RWPE2 (cell line): ENCODE measurements around the gene CYP24A1.

Source experiments
- ATAC-seq: fragments of 200-7000 bp; cut with Tn5 transposase; 3 replicates; pipeline ENCODE4 v1.9.1; 2021; ENCODE audit warnings: low read depth
- DNase-seq: peaks from one replicate; pipeline ENCODE4 v3.0.0-alpha.2; 2020; ENCODE audit warnings: low spot score
- H3K27ac ChIP-seq: fragments of 450-650 bp; 2 replicates; pipeline ENCODE4 v1.5.1; 2017; ENCODE audit warnings: mild to moderate bottlenecking; ENCODE audit not compliant: poor library complexity, severe bottlenecking
- H3K27me3 ChIP-seq: fragments of 250-450 bp; sonication (Bioruptor Pico); 2 replicates; pipeline ENCODE4 v1.5.1; 2021; ENCODE audit warnings: mild to moderate bottlenecking, moderate library complexity; ENCODE audit not compliant: insufficient read depth, poor library complexity, severe bottlenecking
- H3K36me3 ChIP-seq: fragments of 250-450 bp; sonication (Bioruptor Pico); 2 replicates; pipeline ENCODE4 v1.5.1; 2020; ENCODE audit warnings: low read depth, mild to moderate bottlenecking, moderate library complexity
- H3K4me1 ChIP-seq: fragments of 250-450 bp; sonication (Bioruptor Pico); 2 replicates; pipeline ENCODE4 v1.5.1; 2021; ENCODE audit warnings: mild to moderate bottlenecking, moderate library complexity; ENCODE audit not compliant: insufficient read depth, poor library complexity, severe bottlenecking
- H3K4me3 ChIP-seq: fragments of 250-450 bp; sonication (Bioruptor Pico); 2 replicates; pipeline ENCODE4 v1.5.1; 2021; ENCODE audit warnings: mild to moderate bottlenecking, moderate library complexity; ENCODE audit not compliant: severe bottlenecking
- H3K9me3 ChIP-seq: fragments of 250-450 bp; sonication (Bioruptor Pico); 2 replicates; pipeline ENCODE4 v1.5.1; 2021; ENCODE audit warnings: mild to moderate bottlenecking, moderate library complexity; ENCODE audit not compliant: severe bottlenecking
- TF ChIP-seq, protein P1 (sequence below): fragments of 450-650 bp; IDR thresholded peaks from one replicate; pipeline ENCODE4 v1.5.1; 2017; ENCODE audit warnings: mild to moderate bottlenecking, moderate library complexity; ENCODE audit not compliant: poor library complexity, severe bottlenecking

The CYP24A1 gene

DNA sequence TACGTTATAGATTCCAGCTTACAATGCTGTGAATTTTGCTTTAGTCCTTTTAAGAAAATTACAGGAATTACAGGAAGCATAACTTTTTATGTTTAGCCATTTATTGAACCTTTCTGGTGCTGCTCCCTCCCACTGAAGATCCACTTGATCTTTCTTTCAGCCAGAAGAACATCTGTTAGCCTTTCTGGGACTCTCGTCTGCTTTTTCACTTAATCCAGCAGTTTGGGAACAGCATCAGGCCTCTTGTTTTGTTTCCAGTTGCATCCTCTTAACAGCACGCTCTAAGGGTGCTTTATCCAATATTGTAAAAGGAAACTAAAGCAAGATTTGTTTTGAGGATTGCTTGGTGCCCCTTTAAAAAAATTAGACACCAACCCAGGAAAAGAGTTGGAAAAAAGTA lies 10.3 kb upstream of the CYP24A1 start:
- ATAC-seq (no peak), DNase-seq (no peak)
- H3K9me3 ChIP-seq = no peaks in the 10 kb centered on the region
- H3K27me3 ChIP-seq = no peaks in the 10 kb centered on the region
- no peak overlapping the region for H3K27ac ChIP-seq
- no peak overlapping the region for H3K4me3 ChIP-seq
- H3K36me3 ChIP-seq = no peaks in the 10 kb centered on the region
- peaks cover 34% of the 10 kb centered on the region for H3K4me1 ChIP-seq
- TF ChIP-seq, protein P1, sequence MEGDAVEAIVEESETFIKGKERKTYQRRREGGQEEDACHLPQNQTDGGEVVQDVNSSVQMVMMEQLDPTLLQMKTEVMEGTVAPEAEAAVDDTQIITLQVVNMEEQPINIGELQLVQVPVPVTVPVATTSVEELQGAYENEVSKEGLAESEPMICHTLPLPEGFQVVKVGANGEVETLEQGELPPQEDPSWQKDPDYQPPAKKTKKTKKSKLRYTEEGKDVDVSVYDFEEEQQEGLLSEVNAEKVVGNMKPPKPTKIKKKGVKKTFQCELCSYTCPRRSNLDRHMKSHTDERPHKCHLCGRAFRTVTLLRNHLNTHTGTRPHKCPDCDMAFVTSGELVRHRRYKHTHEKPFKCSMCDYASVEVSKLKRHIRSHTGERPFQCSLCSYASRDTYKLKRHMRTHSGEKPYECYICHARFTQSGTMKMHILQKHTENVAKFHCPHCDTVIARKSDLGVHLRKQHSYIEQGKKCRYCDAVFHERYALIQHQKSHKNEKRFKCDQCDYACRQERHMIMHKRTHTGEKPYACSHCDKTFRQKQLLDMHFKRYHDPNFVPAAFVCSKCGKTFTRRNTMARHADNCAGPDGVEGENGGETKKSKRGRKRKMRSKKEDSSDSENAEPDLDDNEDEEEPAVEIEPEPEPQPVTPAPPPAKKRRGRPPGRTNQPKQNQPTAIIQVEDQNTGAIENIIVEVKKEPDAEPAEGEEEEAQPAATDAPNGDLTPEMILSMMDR = no peak

DNA sequence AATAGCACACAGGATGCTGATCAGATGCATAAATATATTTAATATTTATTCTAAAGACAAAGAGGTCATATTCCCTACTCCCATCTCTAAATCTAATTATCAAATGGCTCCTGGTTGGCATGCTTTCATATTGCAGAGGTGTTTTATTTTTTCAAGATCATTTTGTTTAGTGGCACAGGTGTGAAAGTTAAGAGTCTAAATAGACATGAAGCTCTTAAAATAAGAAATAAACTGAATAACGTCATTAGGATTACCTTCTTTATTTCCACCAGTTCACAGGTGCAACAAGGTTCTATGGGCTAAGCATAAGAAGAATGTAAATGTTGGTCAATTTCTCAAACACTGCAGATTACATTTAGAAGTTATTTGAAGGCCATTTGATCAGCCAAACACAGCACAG lies 7.1 kb upstream of the CYP24A1 start:
- H3K27ac ChIP-seq = peak overlapping the region; percentile 71
- H3K36me3 ChIP-seq = no peaks in the 10 kb centered on the region
- H3K9me3 ChIP-seq = no peaks in the 10 kb centered on the region
- ATAC-seq (no peak), DNase-seq (no peak)
- H3K27me3 ChIP-seq = no peaks in the 10 kb centered on the region
- TF ChIP-seq, protein P1 = no peak
- H3K4me3 ChIP-seq = no peak overlapping the region
- peaks cover 47% of the 10 kb centered on the region for H3K4me1 ChIP-seq

DNA sequence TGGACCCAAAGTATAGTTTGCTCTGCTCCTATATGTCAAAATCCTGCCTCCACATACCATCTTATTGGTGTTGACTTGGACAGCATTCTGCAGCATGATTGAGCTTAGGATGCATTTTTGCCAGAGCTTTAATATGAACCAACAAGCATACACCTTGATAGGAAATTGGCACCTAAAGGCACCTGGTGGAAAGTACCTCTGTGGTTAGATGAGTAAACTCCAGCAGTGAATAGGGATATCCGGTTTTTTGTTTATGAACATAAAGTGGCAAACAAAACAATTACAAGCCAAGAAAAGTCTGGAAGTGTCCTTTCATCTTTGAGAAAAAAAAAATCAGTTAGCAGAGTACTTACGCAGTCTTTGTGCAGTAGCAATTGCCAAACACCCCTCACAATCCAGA lies 6.2 kb upstream of the CYP24A1 start:
- Histone ChIP-seq H3K27ac (peak overlapping the region; percentile 71), H3K4me1 (peaks cover 46% of the 10 kb centered on the region), H3K4me3 (no peak overlapping the region), H3K27me3 (no peaks in the 10 kb centered on the region), H3K9me3 (no peaks in the 10 kb centered on the region), H3K36me3 (no peaks in the 10 kb centered on the region)
- ATAC-seq (peak; percentile 84), DNase-seq (no peak)
- TF ChIP-seq, protein P1 = no peak

DNA sequence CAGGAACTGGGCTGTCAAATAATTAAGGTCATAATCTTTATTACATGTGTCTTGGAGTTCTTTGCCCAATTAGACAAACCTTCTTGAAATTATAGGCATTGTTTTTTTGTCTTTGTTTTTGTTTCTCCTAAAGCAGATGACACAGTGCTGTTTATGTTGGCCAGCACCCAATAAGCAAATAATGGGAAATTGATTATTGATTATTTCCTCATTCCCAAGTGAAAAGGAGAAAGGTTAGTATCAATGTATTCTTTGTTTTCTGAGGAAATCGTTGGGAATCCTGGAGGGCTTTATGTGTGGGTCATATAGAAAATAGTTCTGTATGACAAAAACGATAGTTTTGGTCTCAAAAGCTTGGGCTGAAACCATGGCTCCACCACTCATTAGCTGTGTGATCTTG lies 4.5 kb upstream of the CYP24A1 start:
- no peaks in the 10 kb centered on the region for H3K9me3 ChIP-seq
- ATAC-seq (no peak), DNase-seq (no peak)
- H3K27me3 ChIP-seq = peaks cover 8% of the 10 kb centered on the region
- H3K27ac ChIP-seq = peak overlapping the region; percentile 71
- TF ChIP-seq, protein P1 = no peak
- H3K36me3 ChIP-seq = no peaks in the 10 kb centered on the region
- H3K4me1 ChIP-seq = peaks cover 55% of the 10 kb centered on the region
- H3K4me3 ChIP-seq = no peak overlapping the region

DNA sequence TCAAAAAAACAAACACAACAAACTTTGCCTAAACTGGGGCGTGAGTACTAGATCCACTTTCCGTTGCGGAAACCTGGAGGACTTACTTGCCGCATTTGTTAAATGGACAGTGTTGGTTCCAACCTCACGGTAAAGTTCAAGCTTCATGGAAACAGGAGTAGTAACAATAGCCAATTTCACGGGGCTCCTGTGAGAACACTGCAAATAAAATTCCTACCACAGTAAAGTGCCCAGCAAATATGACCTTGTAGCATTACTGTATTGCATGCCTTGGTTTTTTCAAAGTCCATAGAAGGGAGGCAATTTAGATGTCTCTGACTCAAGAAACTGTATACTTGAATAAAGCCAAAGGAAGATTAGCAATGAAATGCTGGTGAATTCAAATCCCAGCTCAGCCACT lies 3.6 kb upstream of the CYP24A1 start:
- DNase-seq (no peak), ATAC-seq (no peak)
- H3K9me3 ChIP-seq = no peaks in the 10 kb centered on the region
- H3K27ac ChIP-seq = peak overlapping the region; percentile 70
- TF ChIP-seq, protein P1 = no peak
- no peaks in the 10 kb centered on the region for H3K36me3 ChIP-seq
- peaks cover 59% of the 10 kb centered on the region for H3K4me1 ChIP-seq
- no peak overlapping the region for H3K4me3 ChIP-seq
- peaks cover 17% of the 10 kb centered on the region for H3K27me3 ChIP-seq
